Measurements from ENCODE around the gene MTFR1L.

Gene MTFR1L

GRCh38 chr1:25814549-25815087 is 5.1 kb upstream of the MTFR1L start:
- Histone ChIP-seq H3K9ac (ENCODE audit: low read depth in 1 of 2, low read length in 2 of 2) (no peak overlapping the region), H3K27ac (ENCODE audit: low read depth in 2 of 2, low read length in 2 of 2) (no peak overlapping the region), H3K27me3 (ENCODE audit: control insufficient read depth in 2 of 2, insufficient read depth in 2 of 2, low read length in 2 of 2) (no peaks in the 10 kb centered on the region), H3K4me3 (ENCODE audit: low read length in 2 of 2) (no peak overlapping the region), H3K36me3 (ENCODE audit: control insufficient read depth in 2 of 2, insufficient read depth in 2 of 2, low read length in 2 of 2) (peaks cover 4 to 13% of the 10 kb centered on the region in 2 donors), H3K4me1 (ENCODE audit: control insufficient read depth in 2 of 2, insufficient read depth in 2 of 2, low read length in 2 of 2) (peaks cover 19 to 25% of the 10 kb centered on the region in 2 donors), H3K9me3 (ENCODE audit: control insufficient read depth in 2 of 2, low read length in 2 of 2) (no peaks in the 10 kb centered on the region)

GRCh38 chr1:25815208-25816111 is 4.3 kb upstream of the MTFR1L start:
- H3K9ac ChIP-seq (ENCODE audit: low read depth in 1 of 2, low read length in 2 of 2) = no peak overlapping the region
- no peak overlapping the region for H3K4me3 ChIP-seq (ENCODE audit: low read length in 2 of 2)
- H3K36me3 ChIP-seq (ENCODE audit: control insufficient read depth in 2 of 2, insufficient read depth in 2 of 2, low read length in 2 of 2) = peaks cover 4 to 13% of the 10 kb centered on the region in 2 donors
- no peak overlapping the region for H3K27ac ChIP-seq (ENCODE audit: low read depth in 2 of 2, low read length in 2 of 2)
- no peaks in the 10 kb centered on the region for H3K27me3 ChIP-seq (ENCODE audit: control insufficient read depth in 2 of 2, insufficient read depth in 2 of 2, low read length in 2 of 2)
- H3K4me1 ChIP-seq (ENCODE audit: control insufficient read depth in 2 of 2, insufficient read depth in 2 of 2, low read length in 2 of 2) = peaks cover 19 to 25% of the 10 kb centered on the region in 2 donors
- no peaks in the 10 kb centered on the region for H3K9me3 ChIP-seq (ENCODE audit: control insufficient read depth in 2 of 2, low read length in 2 of 2)

GRCh38 chr1:25816112-25816718 is 3.5 kb upstream of the MTFR1L start:
- no peak overlapping the region for H3K9ac ChIP-seq (ENCODE audit: low read depth in 1 of 2, low read length in 2 of 2)
- no peaks in the 10 kb centered on the region for H3K9me3 ChIP-seq (ENCODE audit: control insufficient read depth in 2 of 2, low read length in 2 of 2)
- H3K4me3 ChIP-seq (ENCODE audit: low read length in 2 of 2) = no peak overlapping the region
- peaks cover 24% of the 10 kb centered on the region in 2 donors for H3K4me1 ChIP-seq (ENCODE audit: control insufficient read depth in 2 of 2, insufficient read depth in 2 of 2, low read length in 2 of 2)
- H3K27ac ChIP-seq (ENCODE audit: low read depth in 2 of 2, low read length in 2 of 2) = no peak overlapping the region
- H3K36me3 ChIP-seq (ENCODE audit: control insufficient read depth in 2 of 2, insufficient read depth in 2 of 2, low read length in 2 of 2) = peaks cover 4 to 13% of the 10 kb centered on the region in 2 donors
- no peaks in the 10 kb centered on the region for H3K27me3 ChIP-seq (ENCODE audit: control insufficient read depth in 2 of 2, insufficient read depth in 2 of 2, low read length in 2 of 2)

GRCh38 chr1:25817840-25818501 is 1.8 kb upstream of the MTFR1L start:
- Histone ChIP-seq H3K9me3 (ENCODE audit: control insufficient read depth in 2 of 2, low read length in 2 of 2) (no peaks in the 10 kb centered on the region), H3K4me3 (ENCODE audit: low read length in 2 of 2) (no peak overlapping the region), H3K36me3 (ENCODE audit: control insufficient read depth in 2 of 2, insufficient read depth in 2 of 2, low read length in 2 of 2) (peaks cover 4 to 10% of the 10 kb centered on the region in 2 donors), H3K4me1 (ENCODE audit: control insufficient read depth in 2 of 2, insufficient read depth in 2 of 2, low read length in 2 of 2) (peaks cover 28 to 31% of the 10 kb centered on the region in 2 donors), H3K9ac (ENCODE audit: low read depth in 1 of 2, low read length in 2 of 2) (peak overlapping the region in 1 of 2 donors; percentile 84), H3K27me3 (ENCODE audit: control insufficient read depth in 2 of 2, insufficient read depth in 2 of 2, low read length in 2 of 2) (no peaks in the 10 kb centered on the region), H3K27ac (ENCODE audit: low read depth in 2 of 2, low read length in 2 of 2) (peak overlapping the region; percentile 93 to 95)

- H3K4me1 ChIP-seq (ENCODE audit: control insufficient read depth in 2 of 2, insufficient read depth in 2 of 2, low read length in 2 of 2) = peaks cover 28 to 31% of the 10 kb centered on the region in 2 donors
- no peaks in the 10 kb centered on the region for H3K9me3 ChIP-seq (ENCODE audit: control insufficient read depth in 2 of 2, low read length in 2 of 2)
- peaks cover 0 to 5% of the 10 kb centered on the region in 2 donors for H3K36me3 ChIP-seq (ENCODE audit: control insufficient read depth in 2 of 2, insufficient read depth in 2 of 2, low read length in 2 of 2)
- peak overlapping the region; percentile 93 to 95 for H3K27ac ChIP-seq (ENCODE audit: low read depth in 2 of 2, low read length in 2 of 2)
- peak overlapping the region; percentile 89 to 95 for H3K4me3 ChIP-seq (ENCODE audit: low read length in 2 of 2)
- no peaks in the 10 kb centered on the region for H3K27me3 ChIP-seq (ENCODE audit: control insufficient read depth in 2 of 2, insufficient read depth in 2 of 2, low read length in 2 of 2)
- H3K9ac ChIP-seq (ENCODE audit: low read depth in 1 of 2, low read length in 2 of 2) = peak overlapping the region; percentile 84 to 94
Observed at GRCh38 chr1:25818569-25818968, 1.2 kb upstream of the MTFR1L start.

GRCh38 chr1:25820247-25821111 is 725 bp downstream of the MTFR1L start:
- Histone ChIP-seq H3K27me3 (ENCODE audit: control insufficient read depth in 2 of 2, insufficient read depth in 2 of 2, low read length in 2 of 2) (no peaks in the 10 kb centered on the region), H3K27ac (ENCODE audit: low read depth in 2 of 2, low read length in 2 of 2) (peak overlapping the region; percentile 93 to 95), H3K4me3 (ENCODE audit: low read length in 2 of 2) (peak overlapping the region; percentile 89 to 95), H3K4me1 (ENCODE audit: control insufficient read depth in 2 of 2, insufficient read depth in 2 of 2, low read length in 2 of 2) (peaks cover 28 to 31% of the 10 kb centered on the region in 2 donors), H3K36me3 (ENCODE audit: control insufficient read depth in 2 of 2, insufficient read depth in 2 of 2, low read length in 2 of 2) (peaks cover 0 to 6% of the 10 kb centered on the region in 2 donors), H3K9ac (ENCODE audit: low read depth in 1 of 2, low read length in 2 of 2) (peak overlapping the region; percentile 84 to 94), H3K9me3 (ENCODE audit: control insufficient read depth in 2 of 2, low read length in 2 of 2) (no peaks in the 10 kb centered on the region)

GRCh38 chr1:25821112-25821476 is 1.3 kb downstream of the MTFR1L start:
- H3K9ac ChIP-seq (ENCODE audit: low read depth in 1 of 2, low read length in 2 of 2) = peak overlapping the region; percentile 84 to 94
- H3K36me3 ChIP-seq (ENCODE audit: control insufficient read depth in 2 of 2, insufficient read depth in 2 of 2, low read length in 2 of 2) = peaks cover under 1 to 7% of the 10 kb centered on the region in 2 donors
- peaks cover 28 to 31% of the 10 kb centered on the region in 2 donors for H3K4me1 ChIP-seq (ENCODE audit: control insufficient read depth in 2 of 2, insufficient read depth in 2 of 2, low read length in 2 of 2)
- H3K27ac ChIP-seq (ENCODE audit: low read depth in 2 of 2, low read length in 2 of 2) = peak overlapping the region; percentile 93 to 95
- no peaks in the 10 kb centered on the region for H3K9me3 ChIP-seq (ENCODE audit: control insufficient read depth in 2 of 2, low read length in 2 of 2)
- H3K27me3 ChIP-seq (ENCODE audit: control insufficient read depth in 2 of 2, insufficient read depth in 2 of 2, low read length in 2 of 2) = no peaks in the 10 kb centered on the region
- H3K4me3 ChIP-seq (ENCODE audit: low read length in 2 of 2) = peak overlapping the region; percentile 89 to 95

GRCh38 chr1:25821630-25822091 is 1.9 kb downstream of the MTFR1L start:
- H3K4me3 ChIP-seq (ENCODE audit: low read length in 2 of 2) = peak overlapping the region in 1 of 2 donors; percentile 89
- H3K27ac ChIP-seq (ENCODE audit: low read depth in 2 of 2, low read length in 2 of 2) = no peak overlapping the region
- H3K9ac ChIP-seq (ENCODE audit: low read depth in 1 of 2, low read length in 2 of 2) = peak overlapping the region in 1 of 2 donors; percentile 94
- H3K27me3 ChIP-seq (ENCODE audit: control insufficient read depth in 2 of 2, insufficient read depth in 2 of 2, low read length in 2 of 2) = no peaks in the 10 kb centered on the region
- peaks cover 28 to 31% of the 10 kb centered on the region in 2 donors for H3K4me1 ChIP-seq (ENCODE audit: control insufficient read depth in 2 of 2, insufficient read depth in 2 of 2, low read length in 2 of 2)
- no peaks in the 10 kb centered on the region for H3K9me3 ChIP-seq (ENCODE audit: control insufficient read depth in 2 of 2, low read length in 2 of 2)
- H3K36me3 ChIP-seq (ENCODE audit: control insufficient read depth in 2 of 2, insufficient read depth in 2 of 2, low read length in 2 of 2) = peaks cover 6 to 12% of the 10 kb centered on the region in 2 donors

GRCh38 chr1:25825605-25826004 is 5.9 kb downstream of the MTFR1L start:
- no peak overlapping the region for H3K27ac ChIP-seq (ENCODE audit: low read depth in 2 of 2, low read length in 2 of 2)
- H3K36me3 ChIP-seq (ENCODE audit: control insufficient read depth in 2 of 2, insufficient read depth in 2 of 2, low read length in 2 of 2) = peaks cover 35 to 37% of the 10 kb centered on the region in 2 donors
- H3K27me3 ChIP-seq (ENCODE audit: control insufficient read depth in 2 of 2, insufficient read depth in 2 of 2, low read length in 2 of 2) = no peaks in the 10 kb centered on the region
- H3K9me3 ChIP-seq (ENCODE audit: control insufficient read depth in 2 of 2, low read length in 2 of 2) = no peaks in the 10 kb centered on the region
- H3K4me1 ChIP-seq (ENCODE audit: control insufficient read depth in 2 of 2, insufficient read depth in 2 of 2, low read length in 2 of 2) = peaks cover 8 to 12% of the 10 kb centered on the region in 2 donors
- H3K9ac ChIP-seq (ENCODE audit: low read depth in 1 of 2, low read length in 2 of 2) = no peak overlapping the region
- H3K4me3 ChIP-seq (ENCODE audit: low read length in 2 of 2) = no peak overlapping the region
